GM19099 (cell line): ENCODE measurements around the gene ADIPOR1.

Experiments used
- POLR2A ChIP-seq: IDR thresholded peaks from 3 replicates; pipeline ENCODE4 v1.6.1; 2011; ENCODE audit warnings: low read depth; ENCODE audit not compliant: insufficient read length; ENCODE audit errors: extremely low read depth

ADIPOR1 gene

GRCh38 chr1:202954057-202954745 lies 3.9 kb downstream of the ADIPOR1 start:
- TF ChIP-seq POLR2A = no peak

GRCh38 chr1:202953392-202953791 lies 4.7 kb downstream of the ADIPOR1 start:
- TF ChIP-seq POLR2A = no peak

- TF ChIP-seq POLR2A = no peak
These were observed 5.3 kb downstream of the ADIPOR1 start for GRCh38 chr1:202952818-202953217.

DNA sequence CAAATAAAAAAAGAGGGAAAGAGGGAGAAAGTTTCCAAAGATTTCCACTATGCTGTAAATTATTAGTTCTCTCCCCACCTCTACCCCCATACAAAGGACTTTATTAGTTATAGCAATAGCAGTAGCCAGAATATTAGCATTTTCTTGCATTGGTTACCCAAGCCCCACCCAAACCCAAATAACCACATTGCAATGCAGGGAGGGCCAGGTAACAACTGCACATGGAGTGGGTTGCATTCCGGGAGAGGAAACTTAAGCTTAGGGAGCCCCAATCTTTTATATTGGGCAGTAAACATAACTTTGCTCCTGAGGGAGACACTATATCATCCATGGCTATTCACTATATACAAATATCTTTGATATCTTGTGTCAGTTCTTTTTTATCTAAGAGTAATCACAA lies 6.0 kb downstream of the ADIPOR1 start:
- TF ChIP-seq POLR2A = no peak

DNA sequence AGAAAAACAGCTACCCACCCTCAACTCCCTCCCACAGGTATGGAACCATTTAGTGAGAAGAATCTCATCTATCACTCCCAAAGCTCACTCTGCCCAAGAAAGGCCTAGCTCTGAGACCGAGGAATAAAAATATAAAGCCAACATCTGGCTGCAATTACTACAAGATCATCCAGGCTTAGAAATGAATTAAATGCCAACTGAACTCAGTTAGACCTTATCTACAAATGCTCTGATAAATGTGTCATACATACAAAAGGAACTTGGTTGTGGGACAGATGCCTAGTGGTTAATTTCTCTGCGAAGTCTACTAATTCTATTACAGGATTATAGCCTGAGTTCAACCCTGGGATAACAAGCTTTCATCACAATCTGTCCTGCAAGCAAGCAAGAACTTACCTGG lies 6.7 kb downstream of the ADIPOR1 start:
- no peak for TF ChIP-seq POLR2A

DNA sequence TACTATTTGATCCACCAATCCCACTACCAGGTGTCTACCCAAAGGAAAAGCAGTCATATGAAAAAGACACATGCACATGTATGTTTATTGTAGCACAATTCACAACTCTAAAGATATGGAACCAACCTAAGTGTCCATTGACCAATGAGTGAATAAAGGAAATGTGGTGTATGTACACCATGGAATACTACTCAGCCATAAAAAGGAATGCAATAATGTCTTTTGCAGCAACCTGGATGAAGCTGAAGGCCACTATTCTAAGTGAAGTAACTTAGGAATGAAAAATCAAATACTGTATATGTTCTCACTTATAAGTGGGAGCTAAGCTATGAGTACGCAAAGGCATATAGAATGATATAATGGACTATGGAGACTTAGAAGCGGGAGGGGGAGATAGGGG lies 12.6 kb downstream of the ADIPOR1 start:
- TF ChIP-seq POLR2A = no peak

DNA sequence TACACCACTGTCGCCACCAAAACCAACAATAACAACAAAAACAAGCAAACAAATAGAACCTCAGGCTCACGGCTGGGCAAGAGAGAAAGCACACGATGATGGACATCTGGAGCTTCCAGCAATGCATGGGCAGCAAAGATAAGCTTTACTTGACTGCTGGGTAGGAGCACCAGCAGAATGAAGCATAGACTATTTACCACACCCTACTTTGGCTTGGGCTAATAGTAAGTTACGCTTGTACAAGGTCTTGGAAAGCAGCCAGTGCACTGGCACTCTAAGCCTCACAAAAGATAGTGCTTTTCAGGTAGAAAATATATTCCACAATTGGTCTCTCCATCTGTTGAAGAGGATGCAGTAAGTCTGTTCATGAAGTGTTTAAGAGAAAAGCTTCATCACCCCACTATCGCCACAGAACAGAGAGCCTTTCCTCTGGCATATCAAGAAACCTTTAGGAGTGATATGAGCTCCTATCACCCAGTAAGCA lies 13.6 kb downstream of the ADIPOR1 start:
- no peak for TF ChIP-seq POLR2A

- TF ChIP-seq POLR2A = no peak
These were observed 15.7 kb downstream of the ADIPOR1 start for GRCh38 chr1:202942426-202942825.

- no peak for TF ChIP-seq POLR2A
These were observed 16.7 kb downstream of the ADIPOR1 start for GRCh38 chr1:202941372-202941771.

DNA sequence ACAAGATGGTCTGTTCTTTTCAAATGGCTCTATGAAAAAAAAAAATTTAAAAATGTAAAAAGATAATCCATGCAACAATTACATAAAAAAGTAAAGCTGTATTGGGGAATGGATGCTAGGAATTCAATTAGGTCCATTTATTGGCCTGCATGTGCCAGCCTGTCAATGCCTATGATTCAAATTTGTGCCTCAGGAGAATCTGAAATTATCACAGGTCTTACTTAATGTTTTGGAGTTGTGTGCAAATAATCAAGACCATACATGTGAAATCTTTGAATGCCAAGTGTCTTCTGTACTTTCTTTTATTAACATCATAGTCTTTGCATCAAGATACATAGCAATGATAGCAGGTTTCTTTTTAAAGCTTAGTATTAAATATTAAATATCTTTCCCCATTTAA lies 17.6 kb downstream of the ADIPOR1 start:
- TF ChIP-seq POLR2A = no peak

GRCh38 chr1:202938287-202938925 lies 19.7 kb downstream of the ADIPOR1 start:
- no peak for TF ChIP-seq POLR2A

GRCh38 chr1:202935844-202936243 lies 22.3 kb downstream of the ADIPOR1 start:
- no peak for TF ChIP-seq POLR2A

DNA sequence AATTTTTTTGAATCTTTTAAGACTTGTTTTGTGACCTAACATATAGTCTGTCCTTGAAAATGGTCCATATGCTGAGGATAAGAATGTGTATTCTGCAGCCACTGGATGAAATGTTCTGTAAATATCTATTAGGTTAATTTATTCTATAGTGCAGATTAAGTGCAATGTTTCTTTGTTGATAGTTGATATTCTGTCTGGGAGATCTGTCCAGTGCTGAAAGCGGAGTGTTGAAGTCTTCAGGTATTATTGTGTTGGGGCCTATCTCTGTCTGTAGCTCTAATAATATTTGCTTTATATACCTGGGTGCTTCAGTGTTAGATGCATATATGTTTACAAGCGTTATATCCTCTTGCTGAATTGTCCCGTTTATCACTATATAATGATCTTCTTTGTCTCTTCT lies 23.4 kb downstream of the ADIPOR1 start:
- TF ChIP-seq POLR2A = no peak

DNA sequence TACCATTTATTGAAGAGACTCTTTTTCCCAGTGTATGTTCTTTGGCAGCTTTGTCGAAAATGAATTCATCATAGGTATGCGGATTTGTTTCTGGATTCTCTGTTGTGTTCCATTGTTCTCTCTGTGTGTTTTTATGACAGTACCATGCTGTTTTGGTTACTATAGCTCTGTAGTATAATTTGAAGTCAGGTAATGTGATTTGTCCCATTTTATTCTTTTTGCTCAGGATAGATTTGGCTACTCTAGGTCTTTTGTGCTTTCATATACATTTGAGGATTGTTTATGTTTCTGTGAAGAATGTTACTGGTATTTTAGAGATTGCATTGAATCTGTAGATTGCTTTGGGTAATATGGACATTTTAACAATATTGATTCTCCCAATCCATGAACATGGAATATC lies 25.6 kb downstream of the ADIPOR1 start:
- TF ChIP-seq POLR2A = no peak

- TF ChIP-seq POLR2A = peak; percentile 98
These were observed 31.3 kb downstream of the ADIPOR1 start, which contains the start of gene KLHL12 for GRCh38 chr1:202926581-202927491. KLHL12 (minus strand) TSS chr1:202927234; CDS start chr1:202925162, 2,072 bp downstream.

- no peak for TF ChIP-seq POLR2A
These were observed 34.6 kb downstream of the ADIPOR1 start for GRCh38 chr1:202923533-202923932.

DNA sequence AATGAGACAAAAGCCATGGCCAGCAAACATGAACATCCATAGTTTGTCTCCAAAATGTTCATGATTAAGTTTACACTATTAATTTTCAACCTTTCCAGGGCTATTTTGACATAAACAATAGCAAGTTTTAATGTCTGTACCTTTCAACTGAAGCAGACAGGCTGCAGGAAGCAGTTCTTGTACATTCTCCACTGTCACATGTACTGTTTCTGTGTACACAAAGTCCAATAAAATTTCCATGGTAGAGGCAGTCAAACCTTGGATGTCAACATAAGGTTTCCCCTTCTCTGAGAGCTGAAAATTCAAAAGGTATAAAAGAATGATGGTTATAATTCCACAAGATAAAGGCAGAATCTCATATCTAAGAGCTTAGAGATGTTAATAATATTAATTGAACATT lies 38.5 kb downstream of the ADIPOR1 start:
- TF ChIP-seq POLR2A = no peak
